ENCODE measurements around the gene NEK4.

DNA sequence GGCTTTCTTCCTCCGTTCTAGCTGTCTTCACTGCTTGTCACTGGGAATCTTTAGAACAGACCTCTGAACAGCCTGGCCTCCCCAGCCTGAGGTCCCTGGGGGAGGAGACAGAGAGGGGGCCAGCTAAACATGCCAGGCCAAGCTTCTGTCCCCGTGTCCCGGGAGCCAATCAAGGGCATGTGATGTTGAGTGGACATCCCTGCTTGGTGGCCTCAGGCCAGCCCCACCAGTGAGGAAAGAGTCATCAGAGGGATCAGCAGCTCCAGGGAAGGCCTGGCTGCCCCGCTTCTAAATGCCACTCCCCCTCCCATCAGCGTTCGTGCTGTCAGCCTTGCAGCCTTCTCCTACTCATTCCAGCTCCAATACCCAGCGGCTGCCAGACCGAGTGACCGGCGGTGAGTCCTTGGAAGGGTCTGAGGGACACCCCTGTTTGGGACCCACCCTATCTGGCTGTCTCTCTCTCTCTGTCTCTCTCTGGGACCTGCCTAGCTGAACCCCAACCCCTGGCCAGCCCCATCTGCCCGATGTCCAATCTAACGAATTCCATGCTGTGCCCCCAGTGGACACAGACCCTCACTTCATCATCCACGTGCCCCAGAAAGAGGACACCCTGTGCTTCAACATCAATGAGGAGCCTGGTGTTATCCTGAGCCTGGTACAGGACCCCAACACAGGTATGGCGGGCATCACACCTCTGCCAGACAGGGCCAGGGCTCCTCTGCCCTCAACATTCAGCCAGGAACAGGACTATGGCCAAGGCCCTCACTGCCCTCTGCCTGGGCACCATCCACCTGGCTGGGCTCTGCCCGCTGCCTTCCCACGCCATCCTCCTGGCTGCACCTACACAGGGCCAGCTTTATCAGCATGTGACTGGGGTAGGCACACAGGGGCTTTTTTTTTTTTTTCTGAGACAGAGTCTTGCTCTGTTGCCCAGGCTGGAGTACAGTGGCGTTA lies 17.2 kb upstream of the NEK4 start:
- TF ChIP-seq, protein P1, sequence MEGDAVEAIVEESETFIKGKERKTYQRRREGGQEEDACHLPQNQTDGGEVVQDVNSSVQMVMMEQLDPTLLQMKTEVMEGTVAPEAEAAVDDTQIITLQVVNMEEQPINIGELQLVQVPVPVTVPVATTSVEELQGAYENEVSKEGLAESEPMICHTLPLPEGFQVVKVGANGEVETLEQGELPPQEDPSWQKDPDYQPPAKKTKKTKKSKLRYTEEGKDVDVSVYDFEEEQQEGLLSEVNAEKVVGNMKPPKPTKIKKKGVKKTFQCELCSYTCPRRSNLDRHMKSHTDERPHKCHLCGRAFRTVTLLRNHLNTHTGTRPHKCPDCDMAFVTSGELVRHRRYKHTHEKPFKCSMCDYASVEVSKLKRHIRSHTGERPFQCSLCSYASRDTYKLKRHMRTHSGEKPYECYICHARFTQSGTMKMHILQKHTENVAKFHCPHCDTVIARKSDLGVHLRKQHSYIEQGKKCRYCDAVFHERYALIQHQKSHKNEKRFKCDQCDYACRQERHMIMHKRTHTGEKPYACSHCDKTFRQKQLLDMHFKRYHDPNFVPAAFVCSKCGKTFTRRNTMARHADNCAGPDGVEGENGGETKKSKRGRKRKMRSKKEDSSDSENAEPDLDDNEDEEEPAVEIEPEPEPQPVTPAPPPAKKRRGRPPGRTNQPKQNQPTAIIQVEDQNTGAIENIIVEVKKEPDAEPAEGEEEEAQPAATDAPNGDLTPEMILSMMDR (conservative IDR thresholded peaks at IDR 0.05; ENCODE audit: low read depth, low read length), result no peak
- TF ChIP-seq EZH2 (IDR thresholded peaks at IDR 0.05; ENCODE audit: borderline replicate concordance, low read depth, low read length, poor library complexity, severe bottlenecking), result no peak
